A549 (cell line): ENCODE measurements around the gene ELAC2. TPM values are rescaled to one million over a fixed set of nuclear protein-coding genes. Genes with fewer than 3 reads are reported as not detected.

ENCODE experiments used
- ATAC-seq, 2 experiments: fragments of 200-7000 bp in 1 of 2; fragments of >200 bp in 1 of 2; cut with Nextera tagmentation in 1 of 2; cut with Tn5 transposase in 1 of 2; 3 replicates each; pipeline versions ENCODE4 v1.8.0 to v1.9.1; 2018 to 2020; ENCODE audit warnings: mild to moderate bottlenecking in 1 of 2, moderate library complexity in 1 of 2
- CTCF ChIA-PET: fragments of 300-600 bp; sonication (Branson Sonifier 250); formaldehyde crosslinking; extraction: SDS; loops from one replicate; lab custom pipeline; 2021; ENCODE audit warnings: antibody characterized with exemption, inconsistent platforms; lab: Yijun Ruan, JAX
- POLR2A ChIA-PET: fragments of 350-600 bp; formaldehyde crosslinking; extraction: SDS; loops from one replicate; lab custom pipeline; 2021; ENCODE audit warnings: antibody characterized with exemption, inconsistent platforms; lab: Yijun Ruan, JAX
- DNase-seq, 2 experiments: peaks; one replicate each; pipeline versions ENCODE4 v3.0.0 to v3.0.0-alpha.2; 2011 to 2016; ENCODE audit warnings: low read depth in 1 of 2, low spot score in 1 of 2
- FAIRE-seq: peaks from 2 replicates; lab custom pipeline; 2011; peaks lifted over from hg19 to GRCh38; lab: Jason Lieb, UNC
- H3K27ac ChIP-seq, 2 experiments: fragments of >200 bp; sonication (Bioruptor Twin); formaldehyde crosslinking; 3 replicates each; pipeline ENCODE4 v1.5.1; 2016 to 2017
- H3K4me1 ChIP-seq: fragments of >200 bp; sonication (Bioruptor Twin); formaldehyde crosslinking; 3 replicates; pipeline ENCODE4 v1.6.1; 2016
- H3K4me2 ChIP-seq: fragments of >200 bp; sonication (Bioruptor Twin); formaldehyde crosslinking; 3 replicates; pipeline ENCODE4 v1.6.1; 2016
- H3K4me3 ChIP-seq: fragments of >200 bp; sonication (Bioruptor Twin); formaldehyde crosslinking; 3 replicates; pipeline ENCODE4 v1.5.1; 2016
- H3K9me3 ChIP-seq: fragments of >200 bp; sonication (Bioruptor Twin); formaldehyde crosslinking; 3 replicates; pipeline ENCODE4 v1.6.1; 2016
- CBX8 ChIP-seq: fragments of 200-600 bp; sonication (generic); IDR thresholded peaks from 2 replicates; pipeline ENCODE4 v1.6.1; 2016
- CHD2 ChIP-seq: fragments of 150-350 bp; IDR thresholded peaks from 2 replicates; pipeline ENCODE4 v1.6.1; 2014; ENCODE audit warnings: low read length; ENCODE audit not compliant: partially characterized antibody
- CTCF ChIP-seq: fragments of >200 bp; sonication (Bioruptor Twin); formaldehyde crosslinking; IDR thresholded peaks from 3 replicates; pipeline ENCODE4 v1.5.1; 2016
- EHMT2 ChIP-seq: fragments of 200-600 bp; sonication (generic); IDR thresholded peaks from 2 replicates; pipeline ENCODE4 v1.6.1; 2016; ENCODE audit warnings: antibody characterized with exemption, low read depth, mild to moderate bottlenecking, moderate library complexity
- ELK1 ChIP-seq: fragments of 150-350 bp; IDR thresholded peaks from 2 replicates; pipeline ENCODE4 v1.6.1; 2014; ENCODE audit warnings: low read depth, mild to moderate bottlenecking, low read length
- ESRRA ChIP-seq: fragments of 150-350 bp; IDR thresholded peaks from 2 replicates; pipeline ENCODE4 v1.6.1; 2014; ENCODE audit warnings: mild to moderate bottlenecking, low read length, borderline replicate concordance
- FOSL2 ChIP-seq, 2 experiments: fragments of 450-650 bp in 1 of 2; fragments of >200 bp in 1 of 2; sonication (Bioruptor Twin) in 1 of 2; formaldehyde crosslinking; IDR thresholded peaks; 2 replicates each; pipeline versions ENCODE4 v1.5.0 to v1.6.1; 2016 to 2020; ENCODE audit warnings: mild to moderate bottlenecking in 1 of 2, moderate library complexity in 1 of 2
- GATA3 ChIP-seq: IDR thresholded peaks from 2 replicates; pipeline ENCODE4 v1.6.1; 2012; ENCODE audit warnings: borderline replicate concordance
- HES2 ChIP-seq: fragments of >200 bp; sonication (Bioruptor Twin); formaldehyde crosslinking; IDR thresholded peaks from 2 replicates; pipeline ENCODE4 v1.6.1; 2016
- HMGXB4 ChIP-seq: fragments of 250-450 bp; sonication (Bioruptor Pico); IDR thresholded peaks from 2 replicates; pipeline ENCODE4 v1.5.0; 2021; ENCODE audit warnings: mild to moderate bottlenecking, moderate library complexity, borderline replicate concordance
- HOXB13 ChIP-seq: fragments of 250-450 bp; sonication (Bioruptor Pico); IDR thresholded peaks from 2 replicates; pipeline ENCODE4 v1.5.0; 2020; ENCODE audit warnings: low read depth, mild to moderate bottlenecking, moderate library complexity
- MAX ChIP-seq: IDR thresholded peaks from 2 replicates; pipeline ENCODE4 v1.6.1; 2012
- MAZ ChIP-seq: fragments of 150-350 bp; IDR thresholded peaks from 2 replicates; pipeline ENCODE4 v1.6.1; 2014; ENCODE audit warnings: antibody characterized with exemption, low read depth, low read length, borderline replicate concordance
- MYC ChIP-seq: IDR thresholded peaks from 2 replicates; pipeline ENCODE4 v1.6.1; 2012; ENCODE audit warnings: mild to moderate bottlenecking, inconsistent platforms, low read length, improper control_type of control experiment, borderline replicate concordance
- NPAS2 ChIP-seq: fragments of 250-450 bp; sonication (Bioruptor Pico); IDR thresholded peaks from 2 replicates; pipeline ENCODE4 v1.8.0; 2022; ENCODE audit warnings: mild to moderate bottlenecking, moderate library complexity, borderline replicate concordance
- POLR2AphosphoS2 ChIP-seq: conservative IDR thresholded peaks from 2 replicates; pipeline ENCODE4 v1.6.1; 2012; ENCODE audit warnings: low read length, improper control_type of control experiment, inconsistent platforms
- RAD21 ChIP-seq, 2 experiments: fragments of >200 bp in 1 of 2; sonication (Bioruptor Twin) in 1 of 2; formaldehyde crosslinking in 1 of 2; IDR thresholded peaks in 1 of 2; conservative IDR thresholded peaks in 1 of 2; 2 replicates in 1 of 2; 3 replicates in 1 of 2; pipeline ENCODE4 v1.6.1; 2012 to 2018; ENCODE audit warnings: inconsistent platforms in 1 of 2
- RFX5 ChIP-seq: fragments of 450-650 bp; IDR thresholded peaks from 2 replicates; pipeline ENCODE4 v1.7.1; 2014; ENCODE audit warnings: antibody characterized with exemption, mild to moderate bottlenecking, moderate library complexity
- RNF2 ChIP-seq: fragments of 200-600 bp; sonication (generic); IDR thresholded peaks from 2 replicates; pipeline ENCODE4 v1.6.1; 2016; ENCODE audit warnings: low read depth, mild to moderate bottlenecking, antibody characterized with exemption, moderate library complexity, borderline replicate concordance
- ZFP36 ChIP-seq: fragments of 450-650 bp; IDR thresholded peaks from 2 replicates; pipeline ENCODE4 v1.6.1; 2014; ENCODE audit warnings: borderline replicate concordance; ENCODE audit not compliant: partially characterized antibody
- WGBS: methylation state at CpG from one replicate; pipeline ENCODE4 v1.1.6; 2017; ENCODE audit errors: missing lambda C conversion rate; 5-methylcytosine and 5-hydroxymethylcytosine counted together
- polyA plus RNA-seq, 4 experiments: library from polyadenylated mRNA; depleted of rRNA in 3 of 4; stranded (reverse); fragments of >200 nt; fragmentation: RNase III in 1 of 4; extraction: RNeasy Plus Mini Kit Qiagen cat#74134 plus additional on column Dnase treatment in 1 of 4; gene quantifications; 2 replicates in 3 of 4; 3 replicates in 1 of 4; pipeline ENCODE4 v1.2.3, GENCODE V29; 2011 to 2017

The ELAC2 gene
- polyA plus RNA-seq, 2 of the 4 experiments (the other 2 are of a cell fraction) = 97.9 to 106 TPM

- Histone ChIP-seq H3K4me3 (no peak overlapping the region), H3K4me2 (no peak overlapping the region), H3K4me1 (no peaks in the 10 kb centered on the region), H3K9me3 (no peaks in the 10 kb centered on the region), H3K27ac (no peak overlapping the region)
- no peak for ATAC-seq
- CTCF ChIA-PET = interaction anchor here (0.8 to 10.4 kb wide), 6 partner anchors 12 to 805 kb away, joined by 3 to 79 read pairs (median 6); no protein-coding TSS in a partner anchor
- POLR2A ChIA-PET = interaction anchor here (1.0 kb wide), 1 partner anchor 988 kb away, joined by 8 read pairs; the partner anchor contains the start of gene ZNF18
- TF ChIP-seq ZFP36 (no peak), MYC (no peak), POLR2AphosphoS2 (no peak), MAZ (no peak), HOXB13 (CRISPR knock-in tag) (no peak), NPAS2 (CRISPR knock-in tag) (no peak), RNF2 (no peak), RAD21 (conservative IDR thresholded peaks at IDR 0.05 in 1 of 2, IDR thresholded peaks at IDR 0.05 in 1 of 2) (no peak), MAX (no peak), RFX5 (no peak), CTCF (no peak), ESRRA (no peak), EHMT2 (no peak), HMGXB4 (CRISPR knock-in tag) (no peak), CHD2 (no peak), GATA3 (no peak), ELK1 (no peak), HES2 (no peak), FOSL2 (IDR thresholded peaks at IDR 0.05) (no peak), FOSL2 (CRISPR knock-in tag; IDR thresholded peaks at IDR 0.05) (no peak), CBX8 (no peak)
- no peak for DNase-seq
- FAIRE-seq = no peak
- 71% methylated on average over 14 of the region's 14 CpGs for WGBS
Measured at GRCh38 chr17:12985431-12986293, 32.2 kb downstream of the ELAC2 start.
